NCI-H526 treated with DMSO at 0.1 percent for 48 hours (cell line): Measurements from ENCODE around the gene PRR14L.

ENCODE experiments used
- DNase-seq: peaks from one replicate; lab custom pipeline; 2025; lab: John Stamatoyannopoulos, UW

PRR14L gene

GRCh38 chr22:31639436-31640039, 110.4 kb downstream of the PRR14L start:
- DNase-seq: no peak

- DNase-seq: no peak
These were observed 111.9 kb downstream of the PRR14L start for GRCh38 chr22:31637891-31638618.

GRCh38 chr22:31637447-31637890, 112.5 kb downstream of the PRR14L start:
- no peak for DNase-seq

- no peak for DNase-seq
These were observed 114.2 kb downstream of the PRR14L start for GRCh38 chr22:31635638-31636306.

- no peak for DNase-seq
These were observed 118.5 kb downstream of the PRR14L start for GRCh38 chr22:31631436-31631835.
